GM12892 (cell line): ENCODE measurements around the gene KIAA1328.
"Not testable (repeated sequence)": the region's sequence is repeated elsewhere in the genome, so short reads cannot be mapped to it uniquely, and the experiment has no call there.

Experiments
- DNase-seq: peaks from one replicate; pipeline ENCODE4 v3.0.0; 2011; ENCODE audit not compliant: insufficient read length
- FAIRE-seq: peaks from 2 replicates; lab custom pipeline; 2011; peaks lifted over from hg19 to GRCh38; lab: Jason Lieb, UNC
- POLR2A ChIP-seq: IDR thresholded peaks from 2 replicates; pipeline ENCODE4 v1.6.1; 2011; ENCODE audit warnings: low read depth, low read length, control low read depth
- POLR2AphosphoS5 ChIP-seq: IDR thresholded peaks from 2 replicates; pipeline ENCODE4 v1.6.1; 2011; ENCODE audit warnings: low read depth, low read length, control low read depth
- TAF1 ChIP-seq: IDR thresholded peaks from 2 replicates; pipeline ENCODE4 v1.6.1; 2011; ENCODE audit warnings: low read depth, mild to moderate bottlenecking, control low read depth, low read length, borderline replicate concordance

Gene KIAA1328

DNA sequence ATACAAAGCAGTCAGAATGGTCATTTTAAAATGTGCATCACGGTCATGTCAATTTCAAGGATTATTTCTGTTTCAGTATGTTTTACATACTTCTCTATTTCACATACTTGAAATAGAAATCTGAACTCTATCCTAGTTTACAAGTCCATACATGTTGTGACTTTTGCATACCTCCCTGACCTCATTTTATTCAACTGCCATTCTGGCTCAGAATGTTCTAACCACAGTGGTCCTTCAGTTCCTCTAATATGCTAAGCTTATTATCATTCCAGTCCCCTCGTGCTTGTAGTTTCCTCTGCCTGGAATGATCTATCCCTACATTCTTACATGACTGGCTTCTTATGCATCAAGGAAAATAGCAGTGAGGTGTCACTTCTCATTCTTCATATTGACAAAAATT is 295.6 kb downstream of the KIAA1328 start:
- TF ChIP-seq POLR2A (no peak), TAF1 (no peak), POLR2AphosphoS5 (no peak)
- DNase-seq, result no peak
- no peak for FAIRE-seq

DNA sequence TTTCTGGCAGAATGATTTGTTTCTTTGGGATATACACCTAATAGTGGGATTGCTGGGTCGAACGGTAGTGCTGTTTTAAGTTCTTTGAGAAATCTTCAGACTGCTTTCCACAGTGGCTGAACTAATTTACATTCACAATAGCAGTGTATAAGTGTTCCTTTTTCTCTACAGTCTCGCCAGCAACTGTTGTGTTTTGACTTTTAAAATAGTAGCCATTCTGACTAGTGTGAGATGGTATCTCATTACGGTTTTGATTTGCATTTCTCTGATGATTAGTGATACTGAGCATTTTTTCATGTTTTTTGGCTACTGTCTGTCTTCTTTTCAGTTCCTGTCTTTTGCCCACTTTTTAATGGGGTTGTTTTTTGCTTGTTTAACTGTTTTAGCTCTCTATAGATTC is 306.2 kb downstream of the KIAA1328 start:
- no peak for FAIRE-seq
- TF ChIP-seq TAF1 (no peak), POLR2AphosphoS5 (no peak), POLR2A (no peak)

DNA sequence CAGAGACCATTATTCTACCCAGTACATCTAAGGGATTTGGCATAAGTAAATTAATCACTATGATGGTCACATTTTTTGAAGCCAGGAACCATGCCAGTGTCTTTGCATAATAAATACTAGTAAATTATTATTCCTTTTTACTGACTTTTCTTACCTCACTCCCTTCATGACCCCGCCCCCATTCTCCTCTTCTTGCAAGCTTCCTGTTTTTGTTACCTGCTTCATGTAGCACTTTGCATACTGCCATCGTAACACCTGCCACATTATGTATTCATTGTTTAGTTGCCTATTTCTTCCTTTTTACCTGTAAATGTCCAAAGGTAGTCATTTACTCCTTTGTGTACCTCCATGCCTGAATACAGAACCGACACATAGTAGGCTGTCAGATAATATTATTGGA is 309.5 kb downstream of the KIAA1328 start:
- TF ChIP-seq POLR2A (no peak), TAF1 (no peak), POLR2AphosphoS5 (no peak)
- FAIRE-seq (no peak), DNase-seq (no peak)

More for the DNA sequence above, 306.2 kb downstream of the KIAA1328 start:
- no peak for DNase-seq

DNA sequence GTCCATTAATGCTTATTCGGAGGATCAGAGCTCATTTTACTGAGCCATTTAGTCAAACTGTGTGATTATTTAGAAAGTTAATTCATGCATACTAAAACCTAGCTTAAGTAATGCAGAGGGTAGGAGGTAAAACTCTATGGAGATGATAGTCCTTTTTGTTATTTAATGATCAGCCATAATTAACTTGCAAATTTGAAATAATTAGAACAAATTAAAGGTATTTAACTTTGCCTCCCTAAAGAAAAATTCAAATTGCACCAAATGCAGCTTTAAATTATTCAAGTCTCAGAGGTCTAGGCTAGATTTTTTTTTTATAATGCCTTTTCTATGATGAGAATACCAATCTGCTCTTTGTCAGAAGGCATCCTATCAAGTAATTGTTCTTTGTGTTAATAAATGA is 310.9 kb downstream of the KIAA1328 start:
- TF ChIP-seq POLR2A (no peak), TAF1 (no peak), POLR2AphosphoS5 (no peak)
- no peak for FAIRE-seq
- DNase-seq, result no peak

DNA sequence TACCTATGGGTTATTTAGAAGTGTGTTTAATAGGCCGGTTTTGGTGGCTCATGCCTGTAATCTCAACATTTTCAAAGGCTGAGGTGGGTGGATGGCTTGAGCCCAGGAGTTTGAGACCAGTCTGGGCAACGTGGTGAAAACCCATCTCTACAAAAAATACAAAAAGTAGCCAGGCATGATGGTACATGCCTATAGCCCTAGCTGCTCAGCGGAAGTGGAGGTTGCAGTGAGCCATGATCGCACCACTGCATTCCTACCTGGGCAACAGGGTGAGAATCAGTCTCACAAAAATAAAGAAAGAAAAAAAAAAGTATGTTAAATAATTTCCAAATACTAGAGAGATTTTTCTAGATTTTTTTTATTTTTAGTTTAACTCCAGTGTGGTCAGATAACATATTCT is 316.0 kb downstream of the KIAA1328 start:
- TF ChIP-seq POLR2AphosphoS5, result no peak
- no peak for TF ChIP-seq POLR2A
- no peak for TF ChIP-seq TAF1
- DNase-seq (no peak), FAIRE-seq (no peak)

DNA sequence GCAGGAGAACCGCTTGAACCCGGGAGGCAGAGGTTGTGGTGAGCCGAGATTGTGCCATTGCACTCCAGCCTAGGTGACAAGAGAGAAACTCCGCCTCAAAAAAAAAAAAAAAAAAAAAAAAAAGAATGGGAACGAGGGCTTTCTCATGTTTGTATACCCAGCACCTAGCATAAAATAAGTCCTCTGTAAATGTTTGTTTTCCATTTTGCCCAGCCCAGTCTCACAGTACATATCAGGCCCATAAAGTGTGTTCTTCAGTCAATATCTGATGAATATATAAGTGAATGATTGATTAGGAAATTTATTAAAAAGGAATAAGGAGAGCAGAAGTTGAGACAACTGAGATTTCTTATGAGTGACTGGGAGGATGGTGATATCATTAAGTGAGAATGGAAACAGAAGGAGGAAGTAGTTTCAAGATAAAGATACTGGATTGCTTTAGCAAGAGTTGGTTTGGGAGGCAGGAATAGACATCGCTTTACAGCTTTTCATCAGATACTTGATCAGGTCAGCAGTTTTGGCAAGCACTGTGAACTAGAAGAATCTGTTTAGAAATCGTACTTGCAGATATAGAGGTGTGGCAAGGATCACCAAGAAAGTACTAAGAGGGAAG is 327.5 kb downstream of the KIAA1328 start:
- no peak for DNase-seq
- no peak for FAIRE-seq
- TF ChIP-seq POLR2AphosphoS5 (no peak), POLR2A (no peak), TAF1 (no peak)

DNA sequence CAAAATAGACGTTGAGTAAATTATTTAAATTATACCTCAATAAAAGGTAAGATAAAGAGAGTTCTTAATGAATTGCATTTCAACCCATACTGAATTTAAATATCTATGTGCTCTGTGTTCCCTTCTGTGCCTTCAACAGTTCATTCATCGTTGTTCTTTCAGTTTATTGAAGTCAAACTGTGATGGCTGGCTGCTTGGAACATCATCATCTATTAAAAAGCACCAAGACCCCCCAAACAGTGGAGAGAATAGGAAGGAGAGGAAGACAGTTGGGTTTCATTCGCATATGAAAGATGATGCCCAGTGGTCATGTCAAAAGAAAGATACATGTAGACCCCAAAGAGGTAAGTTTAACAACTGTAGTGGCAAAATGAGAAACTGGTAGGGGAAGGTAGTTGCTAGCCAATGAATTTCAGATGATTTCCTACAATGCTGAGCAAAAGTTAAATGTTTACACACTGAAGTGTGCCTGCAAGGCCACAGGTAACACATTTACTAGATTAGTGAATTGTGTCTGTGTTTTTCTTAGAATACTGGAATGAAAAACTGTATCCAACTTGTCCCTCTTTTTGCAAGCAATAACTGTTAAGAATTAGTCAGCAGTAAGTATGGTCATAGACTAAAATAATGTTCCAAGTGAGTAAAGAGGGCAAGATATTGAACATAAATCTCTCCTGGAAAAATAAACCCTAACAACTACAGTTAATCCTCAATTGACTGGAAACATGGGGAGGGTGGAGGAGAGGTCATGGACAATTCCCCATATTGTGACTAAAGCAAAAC is 331.3 kb downstream of the KIAA1328 start:
- no peak for DNase-seq
- TF ChIP-seq POLR2A (no peak), POLR2AphosphoS5 (no peak), TAF1 (no peak)
- FAIRE-seq, result no peak

DNA sequence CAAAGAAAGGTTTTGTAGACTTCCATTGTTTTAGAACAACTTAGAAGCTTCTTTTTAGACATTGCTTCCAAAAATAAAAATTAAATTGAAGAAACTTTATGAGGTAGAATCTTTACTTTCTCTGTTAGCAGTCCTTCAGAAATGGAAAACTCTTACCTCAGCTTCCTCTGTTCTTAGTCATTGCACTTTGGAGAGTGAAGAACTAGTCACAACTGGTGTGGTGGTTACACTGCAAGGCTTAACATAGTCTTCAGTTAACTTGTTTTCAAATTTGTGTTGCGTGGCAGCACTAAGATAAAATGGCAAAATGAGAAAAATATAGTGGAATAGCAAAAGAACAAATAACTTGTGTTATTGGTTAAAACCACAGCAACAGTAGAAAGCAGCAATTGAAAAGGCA is 332.6 kb downstream of the KIAA1328 start:
- FAIRE-seq (no peak), DNase-seq (no peak)
- no peak for TF ChIP-seq TAF1
- TF ChIP-seq POLR2A, result no peak
- no peak for TF ChIP-seq POLR2AphosphoS5

DNA sequence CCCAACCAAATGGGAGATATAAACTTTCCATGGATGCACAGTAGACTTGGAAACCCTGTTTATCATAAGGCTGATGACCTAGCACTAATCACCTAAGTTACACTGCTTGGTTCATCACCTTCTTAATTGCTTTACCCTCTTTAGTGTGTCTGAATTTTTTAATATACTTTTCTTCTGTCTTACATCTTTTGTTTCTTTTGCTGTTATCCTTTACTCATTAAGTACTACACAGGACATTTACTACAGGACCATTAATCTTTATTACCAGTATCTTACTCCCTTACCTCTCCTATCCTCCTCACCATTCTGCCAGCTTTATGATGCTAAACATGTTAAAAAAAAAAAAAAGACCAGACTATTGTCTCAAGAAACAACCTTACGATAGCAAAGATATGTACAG is 333.6 kb downstream of the KIAA1328 start:
- no peak for FAIRE-seq
- no peak for DNase-seq
- TF ChIP-seq POLR2AphosphoS5 (no peak), POLR2A (no peak), TAF1 (no peak)

DNA sequence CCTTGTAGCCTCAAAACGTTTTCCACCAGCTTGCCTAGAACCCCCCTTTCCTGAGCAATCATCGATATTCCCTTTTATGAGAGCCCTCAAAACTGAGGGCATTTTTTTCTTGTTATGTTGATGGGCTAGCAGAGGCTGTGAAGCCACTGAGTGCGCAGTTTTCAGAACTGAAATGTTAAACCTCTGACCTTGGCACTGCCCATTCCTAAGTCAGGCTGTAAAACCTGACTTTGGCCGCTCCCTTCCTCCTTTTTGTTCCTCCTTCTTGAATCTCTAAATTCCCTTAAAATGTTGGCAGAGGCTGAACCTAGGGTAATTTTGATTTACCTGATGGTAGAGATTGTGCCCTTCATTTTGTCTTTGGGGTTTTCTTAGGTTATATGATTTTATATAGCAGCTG is 334.2 kb downstream of the KIAA1328 start:
- TF ChIP-seq TAF1, result no peak
- DNase-seq (no peak), FAIRE-seq (no peak)

DNA sequence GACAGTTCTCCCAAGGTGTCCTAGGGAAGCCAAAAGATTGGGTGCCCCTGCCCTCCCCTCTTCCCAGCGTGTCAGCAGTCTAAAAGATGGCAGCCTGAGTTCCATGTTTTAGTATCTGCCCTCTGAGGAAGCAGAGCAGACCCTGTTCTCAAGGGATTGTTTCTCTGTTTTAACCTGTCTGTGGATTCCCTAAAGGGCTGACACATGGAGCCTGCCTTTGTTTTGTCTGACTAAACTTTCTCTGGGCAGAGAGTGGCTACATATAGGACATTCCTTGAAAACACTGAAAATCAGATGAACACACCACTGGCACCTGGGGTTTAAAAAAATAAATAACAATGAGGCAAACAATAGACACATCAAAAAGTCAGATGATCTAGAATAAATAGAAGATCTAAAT is 337.6 kb downstream of the KIAA1328 start:
- FAIRE-seq, result no peak

DNA sequence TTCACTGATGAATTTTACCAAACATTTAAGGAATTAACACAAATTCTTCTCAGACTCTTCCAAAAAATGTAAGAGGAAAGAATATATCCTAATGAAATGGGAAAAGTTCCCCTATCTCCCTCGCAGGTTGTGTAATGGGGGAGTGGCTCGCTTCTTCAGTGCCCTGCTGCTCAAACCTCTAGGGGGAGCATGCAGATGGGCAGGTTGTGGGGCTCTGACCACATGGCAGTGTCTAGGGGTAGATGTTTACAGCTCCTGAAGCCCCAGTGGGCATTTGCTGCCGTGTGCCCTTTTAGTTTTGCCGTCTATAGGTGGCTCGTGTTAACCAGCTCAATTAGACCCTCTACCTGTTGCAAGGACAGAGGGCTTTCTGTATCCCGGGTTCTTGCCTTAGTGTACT is 338.0 kb downstream of the KIAA1328 start:
- FAIRE-seq, result not testable (repeated sequence)

More for the DNA sequence above, 337.6 kb downstream of the KIAA1328 start:
- DNase-seq, result no peak
- TF ChIP-seq TAF1, result no peak

DNA sequence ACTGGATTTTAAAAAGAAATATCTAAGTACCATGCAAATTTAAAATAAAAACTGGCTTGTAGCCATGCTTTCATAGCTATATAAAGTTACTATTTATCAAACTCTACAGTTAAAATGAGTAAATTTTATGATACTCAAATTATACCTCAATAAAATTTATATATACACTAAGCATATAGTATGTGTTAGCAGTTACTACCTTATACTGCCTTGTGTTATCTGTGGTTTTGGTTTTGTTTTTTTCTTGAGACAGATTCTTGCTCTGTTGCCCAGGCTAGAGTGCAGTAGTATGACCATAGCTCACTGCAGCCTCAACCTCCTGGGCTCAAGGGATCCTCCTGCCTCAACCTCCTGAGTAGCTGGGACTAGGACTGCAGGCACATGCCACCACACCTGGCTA is 342.1 kb downstream of the KIAA1328 start:
- FAIRE-seq, result no peak
- no peak for DNase-seq
- TF ChIP-seq TAF1 (no peak), POLR2AphosphoS5 (no peak), POLR2A (no peak)

More for the DNA sequence above, 338.0 kb downstream of the KIAA1328 start:
- not testable (repeated sequence) for DNase-seq
